ENCODE measurements around the gene RPUSD1.

DNA sequence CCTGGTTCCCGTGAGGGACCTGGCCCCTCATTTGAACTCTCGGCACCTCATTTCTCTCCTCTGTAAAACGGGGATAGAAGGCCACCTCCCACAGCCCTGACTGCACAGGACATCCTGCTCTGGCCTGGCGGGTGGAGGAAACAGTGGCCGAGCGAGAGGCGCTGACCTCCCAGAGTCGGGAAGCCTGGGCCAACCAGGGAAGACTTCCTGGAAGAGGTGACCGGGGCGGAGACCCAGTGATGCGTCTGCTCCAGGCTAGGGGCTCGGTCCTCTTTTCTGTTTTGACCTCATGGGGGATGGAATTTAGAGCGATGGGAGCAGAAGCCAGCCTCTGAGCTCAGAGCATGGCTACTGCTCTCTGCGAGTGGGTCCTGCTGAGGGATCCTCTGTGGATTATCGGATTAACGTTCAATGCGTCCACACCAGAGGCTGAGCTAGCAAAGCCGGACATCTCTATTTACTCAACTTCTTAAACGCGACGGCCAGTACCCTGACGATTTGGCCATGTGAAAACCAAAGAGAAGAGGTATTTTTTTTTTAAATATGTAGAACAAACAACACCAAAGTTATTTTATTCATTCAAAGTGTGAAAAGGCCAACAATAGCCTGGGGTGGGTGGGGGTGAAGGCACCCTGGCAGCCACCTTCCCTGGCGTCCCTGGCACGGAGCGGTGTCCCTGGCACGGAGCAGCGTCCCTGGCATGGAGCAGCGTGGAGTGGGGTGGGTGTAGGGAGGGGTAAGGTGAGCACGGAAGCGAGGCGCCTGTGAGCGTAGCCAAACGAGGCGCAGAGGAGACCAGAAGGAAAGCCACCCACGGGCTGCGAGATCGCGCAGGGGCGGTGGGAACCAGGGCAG lies 36.8 kb downstream of the RPUSD1 start:
- no peak for TF ChIP-seq POLR2A (IDR thresholded peaks at IDR 0.05)
- TF ChIP-seq, protein P1, sequence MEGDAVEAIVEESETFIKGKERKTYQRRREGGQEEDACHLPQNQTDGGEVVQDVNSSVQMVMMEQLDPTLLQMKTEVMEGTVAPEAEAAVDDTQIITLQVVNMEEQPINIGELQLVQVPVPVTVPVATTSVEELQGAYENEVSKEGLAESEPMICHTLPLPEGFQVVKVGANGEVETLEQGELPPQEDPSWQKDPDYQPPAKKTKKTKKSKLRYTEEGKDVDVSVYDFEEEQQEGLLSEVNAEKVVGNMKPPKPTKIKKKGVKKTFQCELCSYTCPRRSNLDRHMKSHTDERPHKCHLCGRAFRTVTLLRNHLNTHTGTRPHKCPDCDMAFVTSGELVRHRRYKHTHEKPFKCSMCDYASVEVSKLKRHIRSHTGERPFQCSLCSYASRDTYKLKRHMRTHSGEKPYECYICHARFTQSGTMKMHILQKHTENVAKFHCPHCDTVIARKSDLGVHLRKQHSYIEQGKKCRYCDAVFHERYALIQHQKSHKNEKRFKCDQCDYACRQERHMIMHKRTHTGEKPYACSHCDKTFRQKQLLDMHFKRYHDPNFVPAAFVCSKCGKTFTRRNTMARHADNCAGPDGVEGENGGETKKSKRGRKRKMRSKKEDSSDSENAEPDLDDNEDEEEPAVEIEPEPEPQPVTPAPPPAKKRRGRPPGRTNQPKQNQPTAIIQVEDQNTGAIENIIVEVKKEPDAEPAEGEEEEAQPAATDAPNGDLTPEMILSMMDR (IDR thresholded peaks at IDR 0.05) = no peak

Data from uterus (tissue), 2 donors.